Stimulated activated CD4-positive, alpha-beta T cell treated with anti-CD3 and anti-CD28 coated beads, Interleukin-12 subunit alpha, Interleukin-12 subunit beta, amount 100 ng/mL, for 4 hours (primary cell): ENCODE data around the gene ARL10.

Source experiments
- DNase-seq: peaks from one replicate; pipeline ENCODE4 v3.0.0-alpha.2; 2020

Gene ARL10

DNA sequence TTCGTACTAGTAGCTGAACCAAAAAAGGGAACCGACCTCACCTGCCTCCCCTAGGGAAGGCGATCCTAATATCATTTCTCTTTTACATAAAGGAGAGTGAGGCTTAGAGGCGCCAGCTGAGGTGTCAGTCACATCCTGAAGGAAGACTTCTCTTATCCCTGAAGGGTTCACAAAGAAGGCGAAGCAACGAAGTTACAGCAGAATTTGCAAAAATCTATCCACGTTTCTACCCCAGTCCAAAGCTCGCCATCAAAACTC lies 3.1 kb upstream of the ARL10 start:
- DNase-seq: no peak

DNA sequence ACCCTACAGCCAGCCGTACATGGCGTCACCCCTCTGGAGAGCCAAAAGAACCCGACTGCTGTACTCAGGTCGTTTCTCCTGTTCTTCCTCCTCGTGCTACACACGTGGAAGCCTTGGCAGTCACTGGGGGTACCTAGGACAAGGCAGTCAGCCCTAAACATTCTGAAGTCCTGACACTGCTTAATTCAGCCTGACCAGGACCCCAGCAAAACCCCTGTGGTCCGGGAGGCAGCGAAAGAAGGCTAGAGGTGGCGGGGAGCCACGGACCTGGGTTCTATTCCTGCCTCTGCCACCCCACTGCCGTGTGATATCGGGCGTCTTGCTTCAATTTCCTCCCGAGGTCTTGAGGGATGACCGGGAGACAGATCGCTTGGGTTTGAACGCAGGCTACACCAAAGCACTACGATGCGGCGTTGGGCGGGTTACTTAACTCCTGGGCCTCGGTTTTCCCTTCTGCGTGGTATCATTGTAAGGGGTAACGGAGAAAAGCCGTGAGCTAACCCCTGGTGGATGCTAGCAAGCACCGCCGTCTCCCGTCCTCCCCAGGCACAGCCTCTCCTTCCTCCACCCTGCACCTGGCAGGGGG lies 429 bp upstream of the ARL10 start:
- DNase-seq: no peak

DNA sequence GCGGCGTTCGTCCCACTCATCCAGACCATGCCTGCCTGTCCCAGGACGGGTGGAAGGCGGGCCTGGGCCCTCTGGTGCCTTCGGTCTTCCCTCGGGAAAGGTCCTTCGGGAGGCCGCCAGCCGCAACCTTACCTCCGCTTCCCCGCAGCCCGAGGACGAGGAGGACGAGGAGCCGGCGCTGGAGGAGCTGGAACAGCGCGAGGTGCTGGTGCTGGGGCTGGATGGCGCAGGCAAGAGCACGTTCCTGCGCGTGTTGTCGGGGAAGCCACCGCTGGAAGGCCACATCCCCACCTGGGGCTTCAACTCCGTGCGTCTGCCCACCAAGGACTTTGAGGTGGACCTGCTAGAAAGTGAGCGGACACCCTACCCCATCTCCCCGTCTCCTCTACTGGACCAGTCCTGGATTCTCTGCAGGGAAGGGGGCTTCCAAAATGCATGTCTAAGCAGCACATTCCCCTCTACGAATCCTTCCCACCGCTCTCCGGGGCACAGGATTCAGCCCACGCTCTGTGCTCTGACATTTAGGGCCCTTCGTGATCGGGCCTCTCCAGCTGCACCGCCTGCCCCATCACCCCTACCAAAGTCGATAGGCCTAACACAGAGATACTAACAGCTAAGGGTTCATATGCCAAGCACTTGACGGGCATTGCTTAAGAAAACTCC lies 1.1 kb downstream of the ARL10 start:
- no peak for DNase-seq

DNA sequence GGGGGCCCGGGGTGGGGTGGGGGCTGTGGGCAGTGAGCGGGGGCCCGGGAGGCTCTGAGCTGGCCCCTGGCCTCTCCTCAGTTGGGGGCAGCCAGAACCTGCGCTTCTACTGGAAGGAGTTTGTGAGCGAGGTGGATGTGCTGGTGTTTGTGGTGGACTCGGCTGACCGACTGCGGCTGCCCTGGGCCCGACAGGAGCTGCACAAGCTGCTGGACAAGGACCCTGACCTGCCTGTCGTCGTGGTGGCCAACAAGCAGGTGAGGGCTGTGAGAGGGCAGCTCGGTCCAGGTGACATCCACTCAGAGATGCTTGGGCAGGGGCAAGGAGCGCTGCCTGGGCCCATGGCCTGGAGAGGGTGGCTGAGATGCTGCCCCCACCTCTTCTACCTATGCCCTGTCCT lies 3.4 kb downstream of the ARL10 start:
- no peak for DNase-seq

DNA sequence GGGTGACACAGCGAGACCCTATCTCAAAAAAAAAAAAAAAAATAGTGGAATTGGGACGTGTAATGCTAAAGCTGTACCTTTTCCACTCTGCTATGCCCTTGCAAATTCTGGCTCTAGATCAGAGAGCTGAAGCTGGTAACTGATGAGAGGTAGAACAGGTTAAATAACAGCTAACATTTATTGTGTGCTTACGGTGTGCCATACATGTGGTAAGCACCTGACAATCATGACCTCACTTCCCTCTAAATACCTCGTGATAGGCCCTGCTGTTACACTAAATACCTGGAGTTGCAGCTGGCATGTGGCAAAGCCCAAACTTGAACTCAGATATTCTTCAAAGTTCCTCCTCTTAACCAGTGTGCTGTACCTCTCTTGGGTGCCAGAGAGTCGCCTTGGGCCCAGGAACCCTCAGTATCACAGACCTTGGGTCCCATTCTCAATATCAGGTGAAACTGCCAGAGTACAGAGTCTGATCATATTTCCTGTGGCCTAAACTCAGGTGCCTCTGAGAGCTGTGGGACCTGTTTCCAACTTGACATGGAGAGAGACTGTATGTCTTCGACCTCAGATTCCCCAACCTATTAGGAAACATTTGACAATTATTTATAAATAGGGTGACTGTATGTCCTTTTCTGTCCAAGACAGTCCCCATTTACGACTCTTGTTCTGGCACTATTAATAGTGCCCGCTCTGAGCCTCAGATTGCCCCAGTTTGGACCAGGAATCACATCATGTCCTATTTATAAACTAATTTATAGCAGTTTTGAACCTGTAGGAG lies 4.8 kb downstream of the ARL10 start:
- DNase-seq: no peak

GRCh38 chr5:176371621-176372539 lies 6.6 kb downstream of the ARL10 start:
- no peak for DNase-seq

GRCh38 chr5:176373100-176373818 lies 8.0 kb downstream of the ARL10 start:
- DNase-seq: no peak

GRCh38 chr5:176379881-176380280 lies 14.6 kb downstream of the ARL10 start:
- no peak for DNase-seq

GRCh38 chr5:176381423-176381822 lies 16.1 kb downstream of the ARL10 start:
- no peak for DNase-seq

- no peak for DNase-seq
Observed at GRCh38 chr5:176381979-176382378, 16.7 kb downstream of the ARL10 start.

- no peak for DNase-seq
Observed at GRCh38 chr5:176382721-176383120, 17.4 kb downstream of the ARL10 start.

DNA sequence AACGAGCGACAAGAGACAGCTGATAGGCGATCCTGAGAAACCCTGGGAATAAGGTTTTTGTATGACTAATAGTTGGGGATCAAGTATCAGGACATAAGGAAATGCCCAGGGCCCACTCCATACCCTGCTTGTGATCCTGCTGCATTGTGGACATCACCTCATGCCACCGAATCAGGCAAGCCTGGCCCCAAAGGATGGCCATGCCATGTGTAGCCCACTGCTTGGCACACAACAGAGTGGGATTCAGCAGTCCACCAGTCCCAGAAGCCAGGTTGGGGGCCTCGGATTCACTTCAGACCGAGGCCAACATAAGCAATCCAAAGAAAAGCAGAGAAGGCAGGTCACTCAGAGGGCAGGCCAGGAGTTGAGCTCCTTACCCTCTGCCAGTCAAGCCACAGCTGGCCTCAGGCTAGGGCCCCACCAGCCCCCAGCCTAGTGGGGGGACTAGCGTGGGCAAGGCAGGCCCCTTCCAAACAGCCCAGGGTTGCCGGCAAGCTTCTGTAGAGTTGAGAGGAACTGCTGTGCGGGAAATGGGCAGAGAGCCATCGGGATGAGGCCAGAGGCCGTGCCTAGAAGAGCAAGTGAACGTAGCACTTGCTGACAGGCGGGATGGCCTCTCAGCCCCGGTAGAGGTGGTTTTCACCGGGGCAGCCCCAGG lies 18.1 kb downstream of the ARL10 start:
- DNase-seq: no peak

DNA sequence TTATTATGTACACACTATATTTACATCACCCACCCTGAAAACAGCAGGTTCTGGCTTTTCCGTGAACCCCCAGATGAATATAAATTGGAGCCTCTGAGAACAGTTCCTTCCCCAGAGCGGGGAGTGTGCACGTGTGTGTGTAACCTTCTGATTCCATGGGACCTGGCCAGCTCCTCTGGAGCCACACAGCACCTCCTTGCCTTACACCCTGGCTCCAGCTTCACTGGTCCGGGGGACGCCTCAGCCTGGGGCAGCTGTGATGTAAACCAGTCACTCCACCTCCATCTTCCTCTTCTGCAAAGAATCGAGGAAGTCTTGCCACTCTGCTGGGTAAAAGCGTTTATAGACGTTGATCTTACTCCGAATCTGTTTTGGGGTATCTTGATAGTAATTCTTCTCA lies 18.7 kb downstream of the ARL10 start:
- no peak for DNase-seq

DNA sequence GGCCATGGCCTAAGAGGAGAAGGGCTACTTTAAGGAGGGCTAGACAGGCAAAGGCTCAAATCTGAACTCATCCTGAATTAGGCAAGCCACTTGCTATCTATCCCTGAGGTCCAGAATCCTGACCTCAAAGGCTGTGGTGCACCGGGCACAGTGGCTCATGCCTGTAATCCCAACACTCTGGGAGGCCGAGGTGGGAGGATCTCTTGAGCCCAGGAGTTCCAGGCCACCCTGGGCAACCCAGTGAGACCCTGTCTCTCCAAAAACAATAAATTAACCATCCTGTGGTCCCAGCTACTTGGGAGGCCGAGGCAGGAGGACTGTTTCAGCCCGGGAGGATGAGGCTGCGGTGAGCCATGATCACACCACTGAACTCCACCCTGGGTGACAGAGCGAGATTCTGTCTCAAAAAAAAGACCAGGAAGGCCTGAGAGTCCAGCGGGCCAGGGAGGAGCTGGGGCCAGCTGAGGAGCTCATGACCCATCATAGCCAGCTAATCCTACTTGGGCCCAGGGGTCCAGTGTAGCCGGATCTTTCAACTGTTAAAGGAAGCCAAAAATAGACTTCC lies 19.2 kb downstream of the ARL10 start:
- no peak for DNase-seq

DNA sequence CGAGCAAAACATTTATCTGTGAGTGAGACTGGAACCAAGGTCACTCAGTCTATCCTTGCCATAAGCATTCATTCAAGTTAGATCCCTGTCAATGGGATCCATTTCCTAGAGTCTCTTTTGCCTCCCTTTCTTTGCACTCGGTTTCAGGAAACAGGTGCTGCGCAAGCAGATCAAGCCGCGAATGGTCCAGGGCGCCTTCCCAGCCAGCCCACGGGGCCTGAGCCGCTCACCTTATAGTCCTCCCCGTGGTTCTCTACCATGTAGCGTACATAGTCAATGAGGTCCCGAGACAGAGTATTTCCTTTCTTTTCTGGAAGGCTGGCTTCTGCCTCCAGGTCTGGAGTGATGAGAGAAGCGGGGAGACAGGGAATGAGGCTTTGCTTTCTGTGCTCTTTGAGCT lies 19.7 kb downstream of the ARL10 start:
- DNase-seq: no peak

DNA sequence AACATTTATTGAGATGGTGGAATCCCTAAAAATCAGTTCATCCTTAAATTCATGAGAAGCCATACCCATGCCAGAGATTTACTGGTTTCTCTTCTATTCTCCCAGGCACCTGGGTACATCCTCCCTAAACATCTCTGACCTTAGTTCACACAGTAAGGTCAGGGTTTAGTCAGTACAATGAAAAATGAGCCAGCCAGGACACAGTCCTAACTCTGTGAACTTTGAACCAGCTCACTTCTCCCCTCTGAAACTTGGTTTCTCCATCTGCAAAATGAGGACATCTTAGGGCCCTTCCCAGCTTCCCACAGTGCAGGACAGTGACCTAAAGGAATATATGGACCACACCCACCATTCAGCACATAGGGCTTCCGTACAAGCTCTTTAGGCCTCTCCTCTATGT lies 21.2 kb downstream of the ARL10 start:
- DNase-seq: no peak

DNA sequence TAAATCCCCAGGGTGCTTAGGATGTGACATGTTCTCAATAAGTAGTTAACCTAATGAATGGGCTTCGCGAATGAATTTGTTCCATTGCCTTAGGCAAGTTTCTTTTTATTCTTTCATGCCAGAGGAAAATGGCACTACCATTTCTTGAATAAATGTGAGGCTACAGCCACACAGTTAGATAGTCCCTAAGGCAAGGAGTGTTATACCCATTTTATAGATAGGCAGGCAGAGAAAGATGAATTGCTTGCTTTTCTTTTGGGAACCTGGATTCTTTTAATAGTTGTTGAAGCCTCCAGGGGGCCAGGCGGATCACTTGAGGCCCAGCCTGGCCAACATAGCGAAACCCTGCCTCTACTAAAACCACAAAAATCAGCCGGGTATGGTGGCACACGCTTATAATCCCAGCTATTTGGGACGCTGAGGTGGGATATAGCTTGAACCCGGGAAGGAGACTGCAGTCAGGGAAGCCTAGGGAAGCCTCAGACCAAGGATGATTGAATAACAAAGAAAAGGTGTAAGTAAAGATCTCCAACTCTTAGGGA lies 22.2 kb downstream of the ARL10 start:
- DNase-seq: no peak

GRCh38 chr5:176388003-176388443 lies 22.7 kb downstream of the ARL10 start:
- peak; percentile 15 for DNase-seq

DNA sequence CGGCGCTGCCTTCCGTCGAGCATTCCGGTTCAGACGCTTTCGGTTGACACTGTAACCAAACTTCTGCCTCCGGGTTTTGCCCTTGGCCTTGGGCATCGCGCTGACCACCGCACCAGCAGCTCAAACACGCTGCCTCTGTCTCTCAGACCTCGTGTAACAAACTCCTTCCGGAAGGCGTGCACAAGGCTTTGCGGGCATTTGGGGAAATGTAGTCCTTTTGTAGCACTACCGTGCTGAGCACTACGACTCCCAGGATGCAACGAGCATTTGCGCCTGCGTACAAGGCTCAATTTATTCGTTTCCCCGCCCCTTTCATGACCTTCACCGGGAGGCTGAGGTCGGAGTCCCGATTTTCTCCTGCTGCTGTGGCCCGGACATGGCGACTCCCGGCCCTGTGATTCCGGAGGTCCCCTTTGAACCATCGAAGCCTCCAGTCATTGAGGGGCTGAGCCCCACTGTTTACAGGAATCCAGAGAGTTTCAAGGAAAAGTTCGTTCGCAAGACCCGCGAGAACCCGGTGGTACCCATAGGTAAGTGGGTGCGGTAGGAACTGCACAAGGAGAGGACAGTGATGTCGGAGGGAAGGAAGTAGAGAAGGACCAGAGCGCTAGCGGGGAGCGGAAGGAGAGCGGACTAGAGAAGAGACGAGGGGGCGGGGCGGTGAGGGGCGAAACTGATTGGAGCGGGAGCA lies 23.3 kb downstream of the ARL10 start, which contains the start of the genes HIGD2A and NOP16:
HIGD2A (plus strand) TSS at position 308 of the 691 bp plus-strand sequence; CDS start at position 377, 69 bp downstream.
NOP16 (minus strand) TSS at position 155 of the 691 bp plus-strand sequence; CDS start at position 96, 59 bp downstream.
- DNase-seq: peak; percentile 99
